ENCODE data around the gene ITCH. TPM values are rescaled to one million over a fixed set of nuclear protein-coding genes. Genes with fewer than 3 reads are reported as not detected.
A peak's percentile ranks its signal among the peaks of the same experiment; 100 is the strongest.
"Not testable (repeated sequence)": the region's sequence is repeated elsewhere in the genome, so short reads cannot be mapped to it uniquely, and the experiment has no call there.

ITCH gene
- total and polyA plus RNA-seq, 4 donors, result 9.3 to 68.1 (median 30.4) TPM

- DNase-seq (no peak), ATAC-seq (ENCODE audit: insufficient read depth, low FRiP score) (no peak)
- WGBS, 2 donors, result 0 to 1% methylated on average over 3 of the region's 3 CpGs
- Histone ChIP-seq H3K9me3 (ENCODE audit: control insufficient read depth in 4 of 4, insufficient read depth in 3 of 4, low read length in 3 of 4) (no peaks in the 10 kb centered on the region), H3K4me1 (ENCODE audit: control insufficient read depth in 5 of 5, insufficient read depth in 5 of 5, low read length in 5 of 5) (peaks cover 0 to 8% (median 4%) of the 10 kb centered on the region in 5 donors), H3K36me3 (ENCODE audit: control insufficient read depth in 4 of 4, insufficient read depth in 4 of 4, low read length in 4 of 4) (peaks cover 0 to 7% (median under 1%) of the 10 kb centered on the region in 4 donors), H3K27me3 (ENCODE audit: control insufficient read depth in 3 of 3, insufficient read depth in 3 of 3, low read length in 2 of 3) (no peaks in the 10 kb centered on the region), H3K27ac (ENCODE audit: low read depth in 1 of 2, low read length in 1 of 2) (peak overlapping the region; percentile 92 to 98), H3K4me3 (peak overlapping the region; percentile 89), H3K9ac (ENCODE audit: insufficient read depth in 1 of 2, low read length in 2 of 2) (peak overlapping the region; percentile 54 to 81)
- no peak for TF ChIP-seq CTCF (IDR thresholded peaks at IDR 0.05; ENCODE audit: control extremely low read depth, extremely low read depth)
Observed at GRCh38 chr20:34517114-34517505, 154.0 kb downstream of the ITCH start.

GRCh38 chr20:34518863-34519262, 155.8 kb downstream of the ITCH start:
- not testable (repeated sequence) for H3K4me1 ChIP-seq (ENCODE audit: control insufficient read depth in 5 of 5, insufficient read depth in 5 of 5, low read length in 5 of 5); H3K27me3 ChIP-seq (ENCODE audit: control insufficient read depth in 3 of 3, insufficient read depth in 3 of 3, low read length in 2 of 3); H3K9ac ChIP-seq (ENCODE audit: insufficient read depth in 1 of 2, low read length in 2 of 2); H3K4me3 ChIP-seq; DNase-seq; H3K27ac ChIP-seq (ENCODE audit: low read depth in 1 of 2, low read length in 1 of 2); ATAC-seq (ENCODE audit: insufficient read depth, low FRiP score); H3K9me3 ChIP-seq (ENCODE audit: control insufficient read depth in 4 of 4, insufficient read depth in 3 of 4, low read length in 3 of 4)
- peaks cover 0 to 13% (median 2%) of the 10 kb centered on the region in 4 donors for H3K36me3 ChIP-seq (ENCODE audit: control insufficient read depth in 4 of 4, insufficient read depth in 4 of 4, low read length in 4 of 4)
- 96 to 97% methylated on average over 7 of the region's 7 CpGs for WGBS, 2 donors

DNA sequence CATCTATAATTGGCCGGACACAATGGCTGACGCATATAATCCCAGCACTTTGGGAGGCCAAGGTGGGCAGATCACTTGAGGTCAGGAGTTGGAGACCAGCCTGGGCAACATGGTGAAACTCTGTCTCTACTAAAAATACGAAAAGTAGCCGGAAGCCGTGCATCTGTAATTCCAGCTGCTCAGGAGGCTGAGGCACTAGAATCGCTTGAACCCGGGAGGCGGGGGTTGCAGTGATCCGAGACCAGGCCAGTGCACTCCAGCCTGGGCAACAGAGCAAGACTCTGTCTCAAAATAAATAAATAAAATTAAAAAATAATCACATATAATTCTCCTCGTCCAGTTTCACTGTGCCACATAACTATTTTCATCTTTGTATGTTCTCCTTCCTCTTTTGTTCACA, 156.8 kb downstream of the ITCH start:
- 91 to 93% methylated on average over 10 of the region's 10 CpGs for WGBS, 2 donors
- not testable (repeated sequence) for H3K4me1 ChIP-seq (ENCODE audit: control insufficient read depth in 5 of 5, insufficient read depth in 5 of 5, low read length in 5 of 5); H3K9ac ChIP-seq (ENCODE audit: insufficient read depth in 1 of 2, low read length in 2 of 2); H3K9me3 ChIP-seq (ENCODE audit: control insufficient read depth in 4 of 4, insufficient read depth in 3 of 4, low read length in 3 of 4); DNase-seq; H3K27me3 ChIP-seq (ENCODE audit: control insufficient read depth in 3 of 3, insufficient read depth in 3 of 3, low read length in 2 of 3); ATAC-seq (ENCODE audit: insufficient read depth, low FRiP score); H3K4me3 ChIP-seq; H3K27ac ChIP-seq (ENCODE audit: low read depth in 1 of 2, low read length in 1 of 2)
- peaks cover 0 to 17% (median 2%) of the 10 kb centered on the region in 4 donors for H3K36me3 ChIP-seq (ENCODE audit: control insufficient read depth in 4 of 4, insufficient read depth in 4 of 4, low read length in 4 of 4)

- Histone ChIP-seq H3K4me3 (no peak overlapping the region), H3K9me3 (ENCODE audit: control insufficient read depth in 4 of 4, insufficient read depth in 3 of 4, low read length in 3 of 4) (no peaks in the 10 kb centered on the region), H3K27me3 (ENCODE audit: control insufficient read depth in 3 of 3, insufficient read depth in 3 of 3, low read length in 2 of 3) (no peaks in the 10 kb centered on the region), H3K27ac (ENCODE audit: low read depth in 1 of 2, low read length in 1 of 2) (peak overlapping the region; percentile 28 to 73), H3K36me3 (ENCODE audit: control insufficient read depth in 4 of 4, insufficient read depth in 4 of 4, low read length in 4 of 4) (peaks cover 5 to 30% (median 12%) of the 10 kb centered on the region in 4 donors), H3K4me1 (ENCODE audit: control insufficient read depth in 5 of 5, insufficient read depth in 5 of 5, low read length in 5 of 5) (peaks cover 4 to 15% (median 12%) of the 10 kb centered on the region in 5 donors), H3K9ac (ENCODE audit: insufficient read depth in 1 of 2, low read length in 2 of 2) (no peak overlapping the region)
- DNase-seq (peak; percentile 16 to 34 (median 29)), ATAC-seq (ENCODE audit: insufficient read depth, low FRiP score) (peak; percentile 30)
- TF ChIP-seq CTCF (IDR thresholded peaks at IDR 0.05; ENCODE audit: control extremely low read depth, extremely low read depth), result peak; percentile 24
- 58% methylated on average over 17 of the region's 17 CpGs for WGBS, 2 donors
Observed at GRCh38 chr20:34522969-34523871, 160.1 kb downstream of the ITCH start.
